BE2C (cell line): ENCODE data around the gene EDEM1.
"Not testable (repeated sequence)": the region's sequence is repeated elsewhere in the genome, so short reads cannot be mapped to it uniquely, and the experiment has no call there.

Experiments
- DNase-seq: peaks from one replicate; pipeline ENCODE4 v3.0.0-alpha.2; 2020
- H3K27me3 ChIP-seq: fragments of 250-450 bp; sonication (Bioruptor Pico); 2 replicates; pipeline ENCODE4 v1.5.1; 2020; ENCODE audit warnings: mild to moderate bottlenecking
- H3K36me3 ChIP-seq: fragments of 250-450 bp; sonication (Bioruptor Pico); 2 replicates; pipeline ENCODE4 v1.5.1; 2020; ENCODE audit warnings: mild to moderate bottlenecking
- H3K4me1 ChIP-seq: fragments of 250-450 bp; sonication (Bioruptor Pico); 2 replicates; pipeline ENCODE4 v1.5.1; 2020
- H3K4me3 ChIP-seq: 2 replicates; pipeline ENCODE4 v1.5.1; 2011; ENCODE audit warnings: low read depth, low read length
- H3K9me3 ChIP-seq: fragments of 250-450 bp; sonication (Bioruptor Pico); 2 replicates; pipeline ENCODE4 v1.5.1; 2020
- CTCF ChIP-seq: IDR thresholded peaks from 2 replicates; pipeline ENCODE4 v1.5.1; 2012; ENCODE audit warnings: mild to moderate bottlenecking, low read depth, low read length

EDEM1 gene

DNA sequence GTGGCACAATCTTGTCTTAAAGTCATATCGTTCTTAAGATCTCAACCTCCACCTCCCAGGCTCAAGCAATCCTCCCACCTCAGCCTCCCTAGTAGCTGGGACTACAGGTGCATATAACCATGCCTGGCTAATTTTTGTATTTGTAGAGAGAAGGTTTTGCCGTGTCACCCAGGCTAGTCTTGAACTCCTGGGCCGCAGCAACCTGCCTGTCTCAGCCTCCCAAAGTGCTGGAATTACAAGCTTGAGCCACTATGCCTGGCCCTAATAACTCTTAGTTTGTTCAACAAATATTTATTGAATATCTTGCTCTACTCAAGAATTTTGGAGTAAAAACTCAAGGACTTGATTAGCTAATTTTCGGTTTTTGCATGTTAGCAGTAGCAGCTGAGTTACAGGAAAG lies 19.4 kb upstream of the EDEM1 start:
- TF ChIP-seq CTCF: no peak
- Histone ChIP-seq H3K4me1 (no peaks in the 10 kb centered on the region), H3K36me3 (no peaks in the 10 kb centered on the region), H3K4me3 (no peak overlapping the region), H3K9me3 (no peaks in the 10 kb centered on the region), H3K27me3 (no peaks in the 10 kb centered on the region)
- no peak for DNase-seq

DNA sequence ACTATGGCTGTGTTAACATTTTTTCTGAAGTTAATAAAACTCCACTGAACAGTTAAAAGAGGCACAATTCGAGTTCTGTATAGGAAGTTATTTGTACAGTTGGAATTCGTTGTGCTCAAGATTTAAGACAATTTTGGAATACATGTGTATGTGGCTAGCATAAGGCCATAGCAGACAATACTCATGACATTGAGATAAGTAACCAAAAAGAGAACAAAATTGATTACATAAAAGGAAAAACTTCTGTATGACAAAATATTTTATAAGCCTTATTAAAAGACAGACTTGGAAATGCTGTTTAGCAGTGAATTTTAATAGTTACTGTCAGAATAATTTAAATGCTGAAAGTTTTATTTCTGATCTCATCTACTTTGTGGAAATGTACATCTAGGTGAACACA lies 17.7 kb upstream of the EDEM1 start:
- no peaks in the 10 kb centered on the region for H3K36me3 ChIP-seq
- DNase-seq: no peak
- no peak for TF ChIP-seq CTCF
- H3K27me3 ChIP-seq: no peaks in the 10 kb centered on the region
- H3K4me3 ChIP-seq: no peak overlapping the region
- no peaks in the 10 kb centered on the region for H3K9me3 ChIP-seq
- no peaks in the 10 kb centered on the region for H3K4me1 ChIP-seq

GRCh38 chr3:5170975-5171374 lies 16.5 kb upstream of the EDEM1 start:
- Histone ChIP-seq H3K4me3 (no peak overlapping the region), H3K4me1 (no peaks in the 10 kb centered on the region), H3K27me3 (no peaks in the 10 kb centered on the region), H3K36me3 (no peaks in the 10 kb centered on the region), H3K9me3 (no peaks in the 10 kb centered on the region)
- TF ChIP-seq CTCF: no peak
- DNase-seq: no peak

DNA sequence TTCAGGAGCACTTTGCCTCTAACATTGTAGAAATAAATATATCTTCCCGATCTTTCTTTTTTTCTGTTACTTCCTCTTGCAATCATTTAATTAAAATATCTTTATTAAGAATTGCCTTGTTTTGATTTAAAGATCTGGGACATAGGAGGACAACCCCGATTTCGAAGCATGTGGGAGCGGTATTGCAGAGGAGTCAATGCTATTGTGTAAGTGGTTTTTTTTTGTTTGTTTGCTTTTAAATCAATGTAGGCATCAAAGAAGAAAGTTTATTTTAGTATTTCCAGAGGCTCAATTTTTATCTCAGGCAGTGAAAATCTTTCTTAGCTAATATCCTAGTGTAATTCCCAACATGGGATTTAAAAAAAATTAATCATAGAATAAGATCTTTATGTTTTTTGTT lies 15.5 kb upstream of the EDEM1 start:
- Histone ChIP-seq H3K4me3 (no peak overlapping the region), H3K4me1 (no peaks in the 10 kb centered on the region), H3K36me3 (no peaks in the 10 kb centered on the region), H3K27me3 (no peaks in the 10 kb centered on the region), H3K9me3 (no peaks in the 10 kb centered on the region)
- no peak for DNase-seq
- TF ChIP-seq CTCF: no peak

DNA sequence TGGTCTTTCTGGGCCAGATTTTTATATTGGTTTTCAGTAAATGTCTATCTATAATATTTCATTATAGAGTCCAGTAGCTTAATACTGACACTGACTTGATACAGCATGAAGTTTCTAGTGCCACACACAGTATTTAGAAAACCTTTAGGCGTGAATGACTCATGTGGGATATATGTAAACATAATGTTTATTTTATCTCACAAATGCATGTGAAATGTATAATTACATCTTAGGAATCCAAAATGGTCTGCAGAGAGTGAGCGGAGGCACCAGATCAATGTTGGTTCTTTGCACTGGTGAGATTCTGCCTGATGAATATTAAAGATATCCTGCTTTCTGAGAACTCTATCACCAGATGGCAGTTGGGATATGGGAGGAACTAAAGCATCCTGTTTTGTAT lies 8.5 kb upstream of the EDEM1 start:
- H3K36me3 ChIP-seq, DNase-seq, H3K4me3 ChIP-seq, H3K9me3 ChIP-seq, H3K4me1 ChIP-seq, H3K27me3 ChIP-seq: not testable (repeated sequence)

- DNase-seq: no peak
- Histone ChIP-seq H3K9me3 (no peaks in the 10 kb centered on the region), H3K27me3 (no peaks in the 10 kb centered on the region), H3K36me3 (no peaks in the 10 kb centered on the region), H3K4me3 (no peak overlapping the region), H3K4me1 (no peaks in the 10 kb centered on the region)
- no peak for TF ChIP-seq CTCF
These were observed 5.9 kb upstream of the EDEM1 start for GRCh38 chr3:5181469-5182141.

DNA sequence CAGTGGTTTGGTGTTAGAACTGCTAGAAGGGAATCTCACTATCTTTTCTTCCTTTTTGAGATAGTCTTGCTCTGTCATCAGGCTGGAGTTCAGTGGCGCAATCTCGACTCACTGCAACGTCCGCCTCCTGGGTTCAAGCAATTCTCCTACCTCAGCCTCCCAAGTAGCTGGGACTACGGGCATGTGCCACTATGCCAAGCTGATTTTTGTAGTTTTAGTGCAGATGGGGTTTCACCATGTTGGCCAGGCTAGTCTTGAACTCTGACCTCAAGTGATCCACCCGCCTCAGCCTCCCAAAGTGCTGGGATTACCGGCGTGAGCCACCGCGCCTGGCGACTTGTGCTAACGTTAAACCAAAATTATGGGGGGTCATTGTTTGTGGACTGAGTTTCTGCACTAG lies 3.8 kb upstream of the EDEM1 start:
- not testable (repeated sequence) for DNase-seq

More for the DNA sequence above, 3.8 kb upstream of the EDEM1 start:
- H3K4me3 ChIP-seq, H3K27me3 ChIP-seq, H3K4me1 ChIP-seq, H3K9me3 ChIP-seq, H3K36me3 ChIP-seq: not testable (repeated sequence)
